ENCODE data around the gene TMEM72. TPM values are rescaled to one million over a fixed set of nuclear protein-coding genes. Genes with fewer than 3 reads are reported as not detected.

Gene TMEM72
- total and polyA plus RNA-seq, 3 donors from 2014 or later: 1.5 to 8.7 (median 3.0) TPM

GRCh38 chr10:44978570-44979280 is 67.6 kb downstream of the TMEM72 start, which contains the start of gene DEPP1:
Gene DEPP1, minus strand, starts transcription at chr10:44978809. Its CDS starts 779 bp downstream, at chr10:44978030.
- intact Hi-C loops (cut with DNase I; ENCODE audit: low total_unique reads): loop anchor here (5.0 kb wide), 1 partner anchor 46 kb away; no protein-coding TSS in a partner anchor
- DNase-seq: peak; percentile 97
- 34 to 44% methylated on average over 10 to 12 of the region's 12 CpGs for WGBS, 2 donors
- Histone ChIP-seq H3K4me3 (peak within 1 kb of the TSS; percentile 49 to 77), H3K27ac (peak within 1 kb of the TSS; percentile 81 to 88), H3K9me3 (no peaks in the 10 kb centered on the region), H3K27me3 (no peaks in the 10 kb centered on the region), H3K4me1 (peaks cover 59% of the 10 kb centered on the region), H3K36me3 (ENCODE audit: low read depth, missing control alignments) (no peaks in the 10 kb centered on the region)
- TF ChIP-seq POLR2A (IDR thresholded peaks at IDR 0.05) (peak; percentile 76), CTCF (IDR thresholded peaks at IDR 0.05) (no peak)

- no peaks in the 10 kb centered on the region for H3K27me3 ChIP-seq
- TF ChIP-seq POLR2A (IDR thresholded peaks at IDR 0.05): no peak
- no peak for TF ChIP-seq CTCF (IDR thresholded peaks at IDR 0.05)
- no peak for DNase-seq
- intact Hi-C loops (cut with DNase I; ENCODE audit: low total_unique reads): loop anchor here (5.0 kb wide), 1 partner anchor 47 kb away; no protein-coding TSS in a partner anchor
- H3K4me1 ChIP-seq: peaks cover 53% of the 10 kb centered on the region
- H3K9me3 ChIP-seq: no peaks in the 10 kb centered on the region
- WGBS, 2 donors: 87 to 91% methylated on average over 11 to 13 of the region's 13 CpGs
- H3K4me3 ChIP-seq: no peak overlapping the region
- no peaks in the 10 kb centered on the region for H3K36me3 ChIP-seq (ENCODE audit: low read depth, missing control alignments)
- peak overlapping the region; percentile 81 to 88 for H3K27ac ChIP-seq
These were observed 68.4 kb downstream of the TMEM72 start for GRCh38 chr10:44979281-44980191.

- Histone ChIP-seq H3K4me1 (peaks cover 61% of the 10 kb centered on the region), H3K4me3 (no peak overlapping the region), H3K9me3 (no peaks in the 10 kb centered on the region), H3K27ac (peak overlapping the region; percentile 81 to 88), H3K36me3 (ENCODE audit: low read depth, missing control alignments) (no peaks in the 10 kb centered on the region), H3K27me3 (no peaks in the 10 kb centered on the region)
- DNase-seq: no peak
- intact Hi-C loops (cut with DNase I; ENCODE audit: low total_unique reads): no loop called here
- 78 to 86% methylated on average over 8 to 14 of the region's 14 CpGs for WGBS, 2 donors
- no peak for TF ChIP-seq POLR2A (IDR thresholded peaks at IDR 0.05)
- no peak for TF ChIP-seq CTCF (IDR thresholded peaks at IDR 0.05)
These were observed 69.4 kb downstream of the TMEM72 start for GRCh38 chr10:44980309-44981171.

Measured in testis (tissue), 3 donors.